IPS-20b (cell line): Measurements from ENCODE around the gene OR2V1.
"Not testable (repeated sequence)": the region's sequence is repeated elsewhere in the genome, so short reads cannot be mapped to it uniquely, and the experiment has no call there.

Experiments
- H3K27ac ChIP-seq: one replicate; pipeline ENCODE4 v1.5.1; 2013; ENCODE audit warnings: low read length
- H3K27me3 ChIP-seq: 2 replicates; pipeline ENCODE4 v1.6.1; 2013; ENCODE audit warnings: mild to moderate bottlenecking, low read length, inconsistent platforms; ENCODE audit not compliant: insufficient read depth
- H3K36me3 ChIP-seq: 2 replicates; pipeline ENCODE4 v1.6.1; 2013; ENCODE audit warnings: low read depth, mild to moderate bottlenecking, inconsistent platforms, low read length, moderate library complexity; ENCODE audit not compliant: insufficient read depth
- H3K4me1 ChIP-seq: 2 replicates; pipeline ENCODE4 v1.6.1; 2013; ENCODE audit warnings: mild to moderate bottlenecking, control low read depth, inconsistent platforms, low read length, moderate library complexity; ENCODE audit not compliant: insufficient read depth
- H3K4me3 ChIP-seq: 2 replicates; pipeline ENCODE4 v1.5.1; 2013; ENCODE audit warnings: mild to moderate bottlenecking, low read length, inconsistent platforms
- H3K9ac ChIP-seq: 2 replicates; pipeline ENCODE4 v1.6.1; 2013; ENCODE audit warnings: low read depth, mild to moderate bottlenecking, inconsistent platforms, low read length, moderate library complexity
- H3K9me3 ChIP-seq: 2 replicates; pipeline ENCODE4 v1.6.1; 2013; ENCODE audit warnings: mild to moderate bottlenecking, low read depth, low read length, inconsistent platforms; ENCODE audit not compliant: insufficient read depth

The OR2V1 gene

GRCh38 chr5:181167814-181168488 lies 37.0 kb upstream of the OR2V1 start:
- no peaks in the 10 kb centered on the region for H3K9me3 ChIP-seq
- no peaks in the 10 kb centered on the region for H3K4me1 ChIP-seq
- H3K4me3 ChIP-seq: peak overlapping the region; percentile 86
- H3K36me3 ChIP-seq: no peaks in the 10 kb centered on the region
- no peak overlapping the region for H3K27ac ChIP-seq
- H3K27me3 ChIP-seq: peaks cover 55% of the 10 kb centered on the region
- H3K9ac ChIP-seq: no peak overlapping the region

DNA sequence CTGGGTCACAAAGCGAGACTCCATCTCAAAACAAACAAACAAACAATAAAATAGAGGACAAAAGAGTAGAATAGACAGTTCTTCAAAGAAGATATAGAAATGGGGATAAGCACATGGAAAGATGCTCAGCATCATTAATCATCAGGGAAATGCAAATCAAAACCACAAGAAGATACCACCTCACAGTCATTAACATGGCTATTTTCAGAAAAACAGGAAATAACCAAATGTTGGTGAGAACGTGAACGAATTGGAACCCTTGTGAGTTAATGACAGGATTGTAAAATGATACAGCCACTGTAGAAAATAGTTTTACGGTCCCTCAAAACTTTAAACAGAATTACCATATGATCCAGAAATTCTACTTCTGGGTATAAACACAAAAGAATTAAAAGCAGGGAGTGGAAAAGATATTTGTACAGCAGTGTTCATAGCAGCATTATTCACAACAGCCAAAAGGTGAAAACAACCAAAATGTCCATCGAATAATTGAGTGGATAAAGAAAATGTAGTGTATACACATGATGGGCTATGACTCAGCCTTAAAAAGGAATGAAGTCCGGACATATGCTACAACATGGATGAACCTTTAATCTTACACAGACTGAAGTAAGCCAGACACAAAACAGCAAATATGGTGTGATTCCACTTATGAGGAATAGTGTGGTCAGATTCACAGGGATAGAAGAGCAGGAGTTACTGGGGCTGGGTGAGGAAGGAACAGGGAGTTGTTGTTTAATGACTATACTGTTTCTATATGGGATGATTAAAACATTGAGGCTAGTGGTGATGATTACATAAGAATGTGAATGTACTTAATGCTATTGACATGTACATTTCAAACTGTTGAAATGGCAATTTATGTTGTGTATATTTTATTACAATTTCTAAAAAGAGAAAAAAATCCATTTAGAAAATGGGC lies 36.1 kb upstream of the OR2V1 start:
- Histone ChIP-seq H3K27ac (no peak overlapping the region), H3K4me3 (peak overlapping the region; percentile 25), H3K4me1 (no peaks in the 10 kb centered on the region), H3K36me3 (no peaks in the 10 kb centered on the region), H3K9ac (no peak overlapping the region), H3K27me3 (peaks cover 55% of the 10 kb centered on the region), H3K9me3 (no peaks in the 10 kb centered on the region)

DNA sequence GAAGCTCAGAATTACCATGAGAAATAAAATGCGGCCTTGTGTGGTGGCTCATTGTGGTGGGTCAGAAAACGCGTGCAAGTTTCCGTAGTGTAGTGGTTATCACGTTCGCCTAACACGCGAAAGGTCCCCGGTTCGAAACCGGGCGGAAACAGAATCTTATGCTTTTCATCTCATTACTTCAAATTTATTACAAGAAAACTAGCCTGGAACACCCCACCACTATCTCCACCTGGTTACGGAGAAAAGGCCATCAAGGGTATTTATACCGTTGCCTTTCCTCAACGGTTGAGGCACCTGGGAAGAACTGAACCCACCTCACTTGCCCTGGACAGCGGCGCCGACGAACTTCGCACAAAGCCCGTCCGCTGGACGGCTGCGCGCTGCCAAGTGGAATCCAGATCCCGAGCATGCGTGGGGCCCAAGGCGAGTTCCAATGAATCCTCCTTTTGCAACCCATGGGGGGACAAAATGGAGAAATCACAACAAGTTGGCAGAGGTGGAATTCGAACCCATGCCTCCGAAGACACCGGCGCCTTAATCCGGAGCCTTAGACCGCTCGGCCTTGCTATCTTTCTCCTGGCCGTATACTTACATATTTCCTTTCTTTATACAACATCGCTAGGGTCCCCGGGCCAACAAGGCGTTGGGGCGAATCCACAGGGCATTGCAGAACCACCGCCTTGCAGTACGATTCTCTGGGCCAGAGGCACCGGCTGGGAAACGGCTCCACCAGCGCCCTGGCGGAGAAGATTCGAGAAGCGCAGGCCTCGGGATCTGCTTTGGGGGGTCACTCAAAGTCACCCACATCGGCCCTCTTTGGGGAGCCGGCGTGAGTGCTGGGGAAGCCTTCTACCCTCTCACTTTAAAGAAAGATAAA lies 33.3 kb upstream of the OR2V1 start:
- Histone ChIP-seq H3K4me3 (peak overlapping the region; percentile 87; the same call in 1 of the 2 replicates), H3K27me3 (peaks cover 36% of the 10 kb centered on the region), H3K4me1 (peaks cover 9% of the 10 kb centered on the region; the same call in 1 of the 2 replicates), H3K9ac (no peak overlapping the region), H3K27ac (no peak overlapping the region), H3K9me3 (no peaks in the 10 kb centered on the region), H3K36me3 (no peaks in the 10 kb centered on the region)

DNA sequence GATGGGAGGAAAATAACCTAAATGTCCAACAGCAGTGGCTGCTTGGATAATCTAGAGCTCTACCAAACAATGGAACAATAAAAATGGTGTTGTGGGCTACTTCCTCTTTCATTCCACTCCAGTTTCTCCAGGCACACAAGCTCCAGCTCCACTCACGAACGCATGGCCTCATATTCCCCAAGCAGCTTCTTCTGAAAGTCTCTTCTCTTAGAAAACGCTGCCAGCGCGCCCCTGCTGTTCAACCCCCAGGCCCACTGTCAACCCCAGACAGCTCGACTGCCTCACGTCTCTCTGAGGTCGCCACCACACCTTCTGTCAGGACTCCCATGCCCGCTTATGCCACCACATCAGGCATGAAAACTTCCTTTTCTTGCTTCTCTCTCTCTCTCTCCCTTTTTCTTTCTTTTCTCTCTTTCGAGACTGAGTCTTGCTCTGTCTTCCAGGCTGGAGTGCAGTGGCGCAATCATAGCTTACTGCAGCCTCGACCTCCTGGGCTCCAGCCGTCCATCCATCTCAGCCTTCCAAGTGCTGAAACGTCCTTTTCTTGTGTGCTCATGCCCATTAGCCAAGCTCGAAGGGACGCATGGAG lies 32.6 kb upstream of the OR2V1 start:
- Histone ChIP-seq H3K36me3 (no peaks in the 10 kb centered on the region), H3K27me3 (peaks cover 29% of the 10 kb centered on the region), H3K4me1 (peaks cover 9% of the 10 kb centered on the region; the same call in 1 of the 2 replicates), H3K9me3 (no peaks in the 10 kb centered on the region), H3K27ac (no peak overlapping the region), H3K4me3 (peak overlapping the region; percentile 87), H3K9ac (peak overlapping the region; percentile 0; the same call in 1 of the 2 replicates)

DNA sequence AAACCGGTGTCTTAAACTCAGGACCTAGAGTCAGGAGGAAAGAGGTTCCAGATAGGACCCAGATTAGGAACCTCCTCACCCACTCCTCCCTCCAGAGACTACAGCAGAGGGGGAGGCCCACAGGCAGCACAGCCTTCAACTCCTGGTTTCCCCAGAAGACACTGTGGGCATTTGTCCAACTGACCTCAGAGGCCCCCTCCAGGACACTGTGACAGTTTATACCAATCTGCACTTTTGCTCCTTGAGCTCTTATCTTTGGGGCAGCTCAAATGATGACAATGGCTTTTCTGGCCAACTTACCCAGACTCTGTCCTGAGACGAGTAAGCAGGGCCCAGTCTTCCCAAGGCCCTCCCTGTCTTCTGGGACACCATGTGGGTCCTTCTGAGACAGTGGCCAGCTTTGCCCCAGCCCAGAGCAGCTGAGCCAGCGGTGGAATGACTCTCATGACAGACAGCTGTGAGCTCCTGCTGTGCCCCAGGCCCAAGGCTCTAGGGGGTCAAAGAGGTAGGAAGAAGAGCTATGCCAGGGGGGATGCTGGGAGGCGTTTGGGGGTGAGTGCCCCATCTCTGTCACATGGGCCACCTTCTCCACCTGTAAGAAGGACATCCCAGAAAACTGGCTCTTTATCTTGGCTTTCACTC lies 30.7 kb upstream of the OR2V1 start:
- Histone ChIP-seq H3K36me3 (no peaks in the 10 kb centered on the region), H3K9ac (peak overlapping the region; percentile 20; the same call in 1 of the 2 replicates), H3K27ac (no peak overlapping the region), H3K4me1 (peaks cover 9% of the 10 kb centered on the region; the same call in 1 of the 2 replicates), H3K27me3 (peaks cover 35% of the 10 kb centered on the region), H3K9me3 (no peaks in the 10 kb centered on the region), H3K4me3 (peak overlapping the region; percentile 59)

- peaks cover 39% of the 10 kb centered on the region for H3K27me3 ChIP-seq
- not testable (repeated sequence) for H3K9me3 ChIP-seq, H3K4me1 ChIP-seq, H3K27ac ChIP-seq, H3K36me3 ChIP-seq
- H3K4me3 ChIP-seq: peak overlapping the region; percentile 59
- H3K9ac ChIP-seq: peak overlapping the region; percentile 20; the same call in 1 of the 2 replicates
Observed at GRCh38 chr5:181160755-181161533, 30.0 kb upstream of the OR2V1 start.

GRCh38 chr5:181160152-181160754 lies 29.3 kb upstream of the OR2V1 start:
- Histone ChIP-seq H3K9me3 (no peaks in the 10 kb centered on the region), H3K4me3 (peak overlapping the region; percentile 49; the same call in 1 of the 2 replicates), H3K27ac (no peak overlapping the region), H3K9ac (peak overlapping the region; percentile 75), H3K27me3 (peaks cover 39% of the 10 kb centered on the region), H3K36me3 (no peaks in the 10 kb centered on the region), H3K4me1 (peaks cover 9% of the 10 kb centered on the region; the same call in 1 of the 2 replicates)

GRCh38 chr5:181159286-181160151 lies 28.6 kb upstream of the OR2V1 start:
- H3K4me3 ChIP-seq: peak overlapping the region; percentile 49; the same call in 1 of the 2 replicates

GRCh38 chr5:181158869-181159268 lies 27.9 kb upstream of the OR2V1 start:
- Histone ChIP-seq H3K9me3 (no peaks in the 10 kb centered on the region), H3K27ac (no peak overlapping the region), H3K4me1 (peaks cover 9% of the 10 kb centered on the region; the same call in 1 of the 2 replicates), H3K36me3 (no peaks in the 10 kb centered on the region), H3K9ac (no peak overlapping the region), H3K4me3 (no peak overlapping the region), H3K27me3 (peaks cover 39% of the 10 kb centered on the region)

More at GRCh38 chr5:181159286-181160151, 28.6 kb upstream of the OR2V1 start:
- Histone ChIP-seq H3K27me3 (peaks cover 39% of the 10 kb centered on the region), H3K27ac (no peak overlapping the region), H3K36me3 (no peaks in the 10 kb centered on the region), H3K9me3 (no peaks in the 10 kb centered on the region), H3K9ac (peak overlapping the region; percentile 75; the same call in 1 of the 2 replicates), H3K4me1 (peaks cover 9% of the 10 kb centered on the region; the same call in 1 of the 2 replicates)
